ENCODE data around the gene TBP.
"Not testable (repeated sequence)": the region's sequence is repeated elsewhere in the genome, so short reads cannot be mapped to it uniquely, and the experiment has no call there.

TBP gene

GRCh38 chr6:170554013-170554795 lies at the start of gene TBP:
Gene TBP, plus strand, starts transcription at chr6:170554369. Its CDS starts 2,661 bp downstream, at chr6:170557030.
- peak; percentile 95 to 98 for DNase-seq

GRCh38 chr6:170504479-170504878 lies 49.7 kb upstream of the TBP start:
- DNase-seq, result no peak

GRCh38 chr6:170505306-170505705 lies 48.9 kb upstream of the TBP start:
- no peak for DNase-seq

- DNase-seq, result no peak
Observed at GRCh38 chr6:170506446-170506845, 47.7 kb upstream of the TBP start.

GRCh38 chr6:170507728-170508127 lies 46.4 kb upstream of the TBP start:
- not testable (repeated sequence) for DNase-seq

- DNase-seq, result not testable (repeated sequence)
Observed at GRCh38 chr6:170508275-170508674, 45.9 kb upstream of the TBP start.

- not testable (repeated sequence) for DNase-seq
Observed at GRCh38 chr6:170508892-170509722, 45.1 kb upstream of the TBP start.

- DNase-seq, result no peak
Observed at GRCh38 chr6:170509723-170510018, 44.5 kb upstream of the TBP start.

GRCh38 chr6:170510631-170511030 lies 43.5 kb upstream of the TBP start:
- DNase-seq, result no peak

- no peak for DNase-seq
Observed at GRCh38 chr6:170512249-170512648, 41.9 kb upstream of the TBP start.

GRCh38 chr6:170514908-170515307 lies 39.3 kb upstream of the TBP start:
- DNase-seq, result no peak

GRCh38 chr6:170516783-170517616 lies 37.2 kb upstream of the TBP start:
- peak; percentile 1 to 33 for DNase-seq

GRCh38 chr6:170522565-170523183 lies 31.5 kb upstream of the TBP start:
- DNase-seq, result peak in 1 of 2 experiments; percentile 2

- no peak for DNase-seq
Observed at GRCh38 chr6:170523256-170524171, 30.7 kb upstream of the TBP start.

GRCh38 chr6:170524172-170524502 lies 30.0 kb upstream of the TBP start:
- DNase-seq, result no peak

GRCh38 chr6:170525795-170526194 lies 28.4 kb upstream of the TBP start:
- no peak for DNase-seq

GRCh38 chr6:170527995-170528394 lies 26.2 kb upstream of the TBP start:
- DNase-seq, result not testable (repeated sequence)

- peak; percentile 37 to 61 for DNase-seq
Observed at GRCh38 chr6:170529839-170530469, 24.2 kb upstream of the TBP start.

GRCh38 chr6:170532867-170533488 lies 21.2 kb upstream of the TBP start:
- DNase-seq, result no peak

GRCh38 chr6:170533792-170534191 lies 20.4 kb upstream of the TBP start:
- DNase-seq, result no peak

GRCh38 chr6:170535004-170535403 lies 19.2 kb upstream of the TBP start:
- no peak for DNase-seq

All from SW 1271 (cell line).